B cell (primary cell): ENCODE measurements around the gene RRAS2. TPM values are rescaled to one million over a fixed set of nuclear protein-coding genes. Genes with fewer than 3 reads are reported as not detected.

ENCODE experiments used
- ATAC-seq: fragments of 200-7000 bp; cut with Tn5 transposase; one replicate; pipeline ENCODE4 v1.10.0; 2021; ENCODE audit warnings: low read depth, mild to moderate bottlenecking, moderate number of reproducible peaks, moderate library complexity
- CTCF ChIA-PET: fragments of 350-600 bp; sonication (Branson Sonifier 250); formaldehyde crosslinking; loops from one replicate; lab custom pipeline; 2021; ENCODE audit warnings: antibody characterized with exemption, inconsistent platforms; lab: Charles Lee
- POLR2A ChIA-PET: fragments of 350-600 bp; sonication (Branson Sonifier 250); formaldehyde crosslinking; loops from one replicate; lab custom pipeline; 2021; ENCODE audit warnings: antibody characterized with exemption; lab: Charles Lee
- DNase-seq: peaks from one replicate; pipeline ENCODE4 v3.0.0; 2013
- H2AFZ ChIP-seq: 2 replicates; pipeline ENCODE4 v1.6.1; 2012; ENCODE audit warnings: mild to moderate bottlenecking, low read depth, low read length; ENCODE audit not compliant: insufficient read depth, poor library complexity, severe bottlenecking
- H3K27ac ChIP-seq, 2 donors: 1 replicate in 1 of 2; 2 replicates in 1 of 2; pipeline ENCODE4 v1.5.1; 2012 to 2013; ENCODE audit warnings: low read length in 2 of 2, mild to moderate bottlenecking in 2 of 2, moderate library complexity in 1 of 2
- H3K27me3 ChIP-seq, 4 experiments: fragments of 200-600 bp in 1 of 4; sonication (generic) in 1 of 4; replicated peaks in 1 of 4; 1 replicate in 2 of 4; 2 replicates in 2 of 4; pipeline versions ENCODE4 v1.6.1 to v1.7.0; 2013 to 2016; ENCODE audit warnings: low read length in 3 of 4, mild to moderate bottlenecking in 2 of 4, mixed read lengths in 1 of 4, moderate library complexity in 1 of 4; ENCODE audit not compliant: insufficient read depth in 4 of 4, control insufficient read depth in 3 of 4; ENCODE audit errors: control extremely low read depth in 1 of 4
- H3K36me3 ChIP-seq, 2 experiments: replicated peaks in 1 of 2; 1 replicate in 1 of 2; 2 replicates in 1 of 2; pipeline versions ENCODE4 v1.6.1 to v1.7.1; 2013; ENCODE audit warnings: low read length in 1 of 2; ENCODE audit not compliant: insufficient read depth in 2 of 2, control insufficient read depth in 1 of 2; ENCODE audit errors: control extremely low read depth in 1 of 2, extremely low read depth in 1 of 2
- H3K4me1 ChIP-seq, 2 donors: fragments of 200-600 bp in 1 of 2; sonication (generic) in 1 of 2; 1 replicate in 1 of 2; 2 replicates in 1 of 2; pipeline versions ENCODE4 v1.5.1 to v1.6.1; 2013 to 2017; ENCODE audit warnings: low read length in 2 of 2; ENCODE audit not compliant: control insufficient read depth in 2 of 2, insufficient read depth in 2 of 2
- H3K4me2 ChIP-seq: replicated peaks from 2 replicates; pipeline ENCODE3; 2012; ENCODE audit warnings: mild to moderate bottlenecking, low read depth, low read length; ENCODE audit not compliant: poor library complexity, severe bottlenecking
- H3K4me3 ChIP-seq, 5 experiments: fragments of 200-600 bp in 1 of 5; sonication (generic) in 1 of 5; 1 replicate in 3 of 5; 2 replicates in 2 of 5; pipeline versions ENCODE4 v1.5.1 to v1.7.0; 2011 to 2016; ENCODE audit warnings: low read length in 4 of 5, mild to moderate bottlenecking in 4 of 5, low read depth in 2 of 5, control low read depth in 1 of 5, moderate library complexity in 1 of 5; ENCODE audit not compliant: insufficient read depth in 1 of 5; ENCODE audit errors: control extremely low read depth in 1 of 5, extremely low read depth in 1 of 5
- H3K79me2 ChIP-seq: fragments of 200-600 bp; sonication (generic); one replicate; pipeline ENCODE4 v1.6.0; 2016; ENCODE audit warnings: low read length; ENCODE audit not compliant: control insufficient read depth, insufficient read depth
- H3K9ac ChIP-seq: fragments of 200-600 bp; sonication (generic); 2 replicates; pipeline ENCODE4 v1.6.1; 2017; ENCODE audit warnings: mild to moderate bottlenecking, low read length, moderate library complexity
- H3K9me3 ChIP-seq, 3 donors: one replicate each; pipeline versions ENCODE4 v1.6.1 to v1.7.1; 2013; ENCODE audit warnings: low read length in 2 of 3; ENCODE audit not compliant: control insufficient read depth in 2 of 3, insufficient read depth in 1 of 3; ENCODE audit errors: control extremely low read depth in 1 of 3
- H4K20me1 ChIP-seq: 2 replicates; pipeline ENCODE4 v1.6.0; 2012; ENCODE audit warnings: mild to moderate bottlenecking, low read length; ENCODE audit not compliant: insufficient read depth, control insufficient read depth, poor library complexity, severe bottlenecking
- H3K27ac Mint-ChIP-seq: one replicate; pipeline ENCODE4 v1.8.0; 2021; ENCODE audit warnings: mixed read lengths
- H3K27me3 Mint-ChIP-seq: one replicate; pipeline ENCODE4 v1.8.0; 2021; ENCODE audit warnings: mixed read lengths
- H3K4me1 Mint-ChIP-seq: one replicate; pipeline ENCODE4 v1.8.0; 2021; ENCODE audit warnings: mixed read lengths
- H3K4me3 Mint-ChIP-seq: one replicate; pipeline ENCODE4 v1.8.0; 2021; ENCODE audit warnings: mixed read lengths
- H3K9me3 Mint-ChIP-seq: one replicate; pipeline ENCODE4 v1.8.0; 2022; ENCODE audit warnings: mixed read lengths; ENCODE audit not compliant: insufficient read depth
- EZH2 ChIP-seq: IDR thresholded peaks from 2 replicates; pipeline ENCODE4 v1.6.1; 2012; ENCODE audit warnings: borderline replicate concordance, low read depth, mild to moderate bottlenecking, moderate library complexity, low read length; ENCODE audit not compliant: insufficient read depth, poor library complexity, severe bottlenecking
- WGBS: methylation state at CpG from one replicate; pipeline ENCODE4 v1.1.5; 2013; ENCODE audit warnings: missing lambda C conversion rate; ENCODE audit not compliant: insufficient coverage; 5-methylcytosine and 5-hydroxymethylcytosine counted together
- intact Hi-C: fragments of 100-400 bp; cut with micrococcal nuclease; formaldehyde crosslinking; loops from one replicate; pipeline ENCODE4 v1.10.0; 2022
- polyA plus RNA-seq: library from polyadenylated mRNA; depleted of rRNA; stranded (reverse); fragments of >200 nt; gene quantifications from 2 replicates; pipeline ENCODE4 v1.2.3, GENCODE V29; 2012
- total RNA-seq, 2 donors: library from RNA; stranded (reverse); fragments of 120-200 nt in 1 of 2; gene quantifications; 1 replicate in 1 of 2; 2 replicates in 1 of 2; pipeline versions ENCODE4 v1.2.3 to v1.2.4, GENCODE V29; 2013 to 2022
- TF ChIP-seq, protein P1 (sequence below): fragments of 200-600 bp; IDR thresholded peaks from one replicate; pipeline ENCODE4 v1.8.0; 2022; ENCODE audit warnings: antibody characterized with exemption, mild to moderate bottlenecking

Gene RRAS2
- total and polyA plus RNA-seq, 2 donors (not counting 1 experiment from before 2014, with no cell fraction given): 31.8 to 72.4 TPM

DNA sequence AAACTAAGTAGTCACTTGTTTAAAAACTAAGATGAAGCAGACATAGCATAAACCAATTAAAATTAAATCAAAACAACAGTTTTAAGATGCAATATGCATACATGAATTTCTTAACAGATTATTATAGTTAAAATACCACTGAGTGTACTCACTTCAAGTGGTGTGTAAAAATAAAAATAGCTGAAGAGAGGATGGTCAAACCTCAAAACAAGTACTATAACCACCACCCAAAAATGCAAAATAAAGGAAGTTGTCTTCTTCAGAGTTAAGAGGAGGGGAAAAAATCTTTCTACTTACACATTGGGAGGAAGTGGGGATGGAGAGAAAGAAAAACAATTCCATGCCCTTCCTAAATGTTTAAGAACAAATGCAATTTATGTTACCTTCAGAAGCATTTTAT is 31.9 kb downstream of the RRAS2 start:
- DNase-seq: peak; percentile 51
- no peaks in the 10 kb centered on the region for H4K20me1 ChIP-seq
- H3K27me3 ChIP-seq: no peaks in the 10 kb centered on the region
- intact Hi-C loops: loop anchor here (2.0 kb wide), 1 partner anchor 18 kb away; no protein-coding TSS in a partner anchor
- H3K4me1 Mint-ChIP-seq: peaks cover 71% of the 10 kb centered on the region
- no peaks in the 10 kb centered on the region for H3K36me3 ChIP-seq
- H3K79me2 ChIP-seq: peaks cover 89% of the 10 kb centered on the region
- H3K9ac ChIP-seq: peak overlapping the region; percentile 55
- no peaks in the 10 kb centered on the region for H3K9me3 ChIP-seq
- no peak overlapping the region for H2AFZ ChIP-seq
- peak overlapping the region in 3 of 5 experiments; percentile 20 to 60 (median 26) for H3K4me3 ChIP-seq
- ChIA-PET POLR2A (interaction anchor here (1.2 kb wide), 1 partner anchor 8 kb away, joined by 5 read pairs; no protein-coding TSS in a partner anchor), CTCF (interaction anchor here (1.0 to 1.2 kb wide), 2 partner anchors 8 to 13 kb away, joined by 3 read pairs; no protein-coding TSS in a partner anchor)
- no peak for TF ChIP-seq EZH2
- TF ChIP-seq, protein P1, sequence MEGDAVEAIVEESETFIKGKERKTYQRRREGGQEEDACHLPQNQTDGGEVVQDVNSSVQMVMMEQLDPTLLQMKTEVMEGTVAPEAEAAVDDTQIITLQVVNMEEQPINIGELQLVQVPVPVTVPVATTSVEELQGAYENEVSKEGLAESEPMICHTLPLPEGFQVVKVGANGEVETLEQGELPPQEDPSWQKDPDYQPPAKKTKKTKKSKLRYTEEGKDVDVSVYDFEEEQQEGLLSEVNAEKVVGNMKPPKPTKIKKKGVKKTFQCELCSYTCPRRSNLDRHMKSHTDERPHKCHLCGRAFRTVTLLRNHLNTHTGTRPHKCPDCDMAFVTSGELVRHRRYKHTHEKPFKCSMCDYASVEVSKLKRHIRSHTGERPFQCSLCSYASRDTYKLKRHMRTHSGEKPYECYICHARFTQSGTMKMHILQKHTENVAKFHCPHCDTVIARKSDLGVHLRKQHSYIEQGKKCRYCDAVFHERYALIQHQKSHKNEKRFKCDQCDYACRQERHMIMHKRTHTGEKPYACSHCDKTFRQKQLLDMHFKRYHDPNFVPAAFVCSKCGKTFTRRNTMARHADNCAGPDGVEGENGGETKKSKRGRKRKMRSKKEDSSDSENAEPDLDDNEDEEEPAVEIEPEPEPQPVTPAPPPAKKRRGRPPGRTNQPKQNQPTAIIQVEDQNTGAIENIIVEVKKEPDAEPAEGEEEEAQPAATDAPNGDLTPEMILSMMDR: no peak
- H3K27me3 Mint-ChIP-seq: no peaks in the 10 kb centered on the region
- peak overlapping the region; percentile 76 for H3K4me2 ChIP-seq
- peak; percentile 29 for ATAC-seq
- H3K4me3 Mint-ChIP-seq: peak overlapping the region; percentile 66
- H3K4me1 ChIP-seq: peaks cover 72 to 86% of the 10 kb centered on the region in 2 donors
- H3K9me3 Mint-ChIP-seq: no peaks in the 10 kb centered on the region
- peak overlapping the region; percentile 84 for H3K27ac Mint-ChIP-seq
- peak overlapping the region; percentile 49 to 82 for H3K27ac ChIP-seq

DNA sequence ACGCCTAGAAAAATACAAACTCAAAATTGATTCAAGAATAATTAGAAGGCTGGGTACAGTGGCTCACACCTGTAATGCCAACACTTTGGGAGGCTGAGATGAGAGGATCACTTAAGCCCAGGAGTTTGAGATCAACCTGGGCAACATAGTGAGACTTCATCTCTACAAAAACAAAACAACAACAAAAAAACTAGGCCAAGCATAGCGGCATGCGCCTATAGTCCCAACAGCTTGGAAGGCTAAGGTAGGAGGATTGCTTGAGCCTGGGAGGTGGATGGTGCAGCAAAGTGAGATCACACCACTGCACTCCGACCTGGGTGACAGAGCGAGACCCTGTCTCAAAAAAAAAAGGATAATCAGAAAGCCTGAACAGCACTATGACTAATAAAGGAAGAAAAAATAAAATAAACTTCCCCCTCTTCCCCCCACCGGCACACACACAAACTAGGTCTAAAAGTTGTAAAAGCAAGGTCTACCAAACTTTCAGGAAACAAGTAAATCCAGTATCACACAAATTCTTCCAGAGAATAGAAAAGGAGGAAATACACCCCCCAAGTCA is 35.8 kb downstream of the RRAS2 start:
- Mint-ChIP-seq H3K27me3 (no peaks in the 10 kb centered on the region), H3K4me1 (peaks cover 77% of the 10 kb centered on the region), H3K27ac (peak overlapping the region; percentile 92), H3K9me3 (no peaks in the 10 kb centered on the region), H3K4me3 (peak overlapping the region; percentile 73)
- no peak for TF ChIP-seq EZH2
- TF ChIP-seq, protein P1: no peak
- Histone ChIP-seq H3K27me3 (no peaks in the 10 kb centered on the region), H3K9me3 (no peaks in the 10 kb centered on the region), H4K20me1 (no peaks in the 10 kb centered on the region), H3K27ac (peak overlapping the region; percentile 71 to 82), H2AFZ (peak overlapping the region; percentile 16), H3K36me3 (no peaks in the 10 kb centered on the region), H3K4me2 (peak overlapping the region; percentile 76), H3K9ac (peak overlapping the region; percentile 32), H3K79me2 (peaks cover 89% of the 10 kb centered on the region), H3K4me1 (peaks cover 73 to 86% of the 10 kb centered on the region in 2 donors), H3K4me3 (peak overlapping the region in 2 of 5 experiments; percentile 20 to 30)
- POLR2A ChIA-PET: interaction anchor here (1.0 kb wide), 1 partner anchor 33 kb away, joined by 3 read pairs; no protein-coding TSS in a partner anchor
- ATAC-seq (peak; percentile 28), DNase-seq (peak; percentile 37)
- intact Hi-C loops: loop anchor here (1.0 to 2.0 kb wide), 2 partner anchors 9 to 36 kb away; partner anchors contain the start of gene RRAS2
- no CpG with 5 or more reads among the region's 6 CpGs for WGBS
- CTCF ChIA-PET: interaction anchor here (5.0 kb wide), 1 partner anchor 14 kb away, joined by 34 read pairs; no protein-coding TSS in a partner anchor
